Measurements from ENCODE around the gene NMD3. TPM values are rescaled to one million over a fixed set of nuclear protein-coding genes. Genes with fewer than 3 reads are reported as not detected.

NMD3 gene
- total and polyA plus RNA-seq, 9 of the 15 experiments (the other 6 are each of a cell fraction or from before 2014, with no cell fraction given), result 63.5 to 178 (median 111) TPM

- no peak overlapping the region for H3K9ac ChIP-seq (ENCODE audit: insufficient read depth in 1 of 2, low read depth in 2 of 2, low read length in 2 of 2)
- POLR2A ChIA-PET, result interaction anchor here (0.6 kb wide), 1 partner anchor 543 kb away, joined by 4 read pairs; no protein-coding TSS in a partner anchor
- intact Hi-C loops (cut with micrococcal nuclease), result no loop called here
These were observed 21.2 kb upstream of the NMD3 start for GRCh38 chr3:161199926-161200325.

GRCh38 chr3:161203485-161204098, 17.5 kb upstream of the NMD3 start:
- Histone ChIP-seq H3K9me1 (ENCODE audit: control insufficient read depth, insufficient read depth, low read length) (no peaks in the 10 kb centered on the region), H3K27me3 (ENCODE audit: control insufficient read depth in 2 of 2, insufficient read depth in 2 of 2, low read length in 2 of 2) (no peaks in the 10 kb centered on the region), H3K4me2 (ENCODE audit: insufficient read depth, low read length) (no peak overlapping the region), H3K79me2 (ENCODE audit: control insufficient read depth, insufficient read depth, low read length) (no peaks in the 10 kb centered on the region), H3K36me3 (ENCODE audit: control insufficient read depth, insufficient read depth, low read length) (no peaks in the 10 kb centered on the region), H3K9me3 (replicated peaks; ENCODE audit: control insufficient read depth, insufficient read depth, low read depth, low read length) (no peaks in the 10 kb centered on the region), H4K20me1 (replicated peaks; ENCODE audit: control insufficient read depth, insufficient read depth, low read length) (no peaks in the 10 kb centered on the region), H3K9ac (ENCODE audit: insufficient read depth in 1 of 2, low read depth in 2 of 2, low read length in 2 of 2) (no peak overlapping the region), H3K4me3 (no peak overlapping the region), H3K27ac (ENCODE audit: extremely low read depth, low read depth, low read length) (no peak overlapping the region), H3K4me1 (replicated peaks in 1 of 2; ENCODE audit: control insufficient read depth in 2 of 2, insufficient read depth in 2 of 2, low read length in 2 of 2) (no peaks in the 10 kb centered on the region), H2AFZ (ENCODE audit: low read depth, low read length) (no peak overlapping the region)
- TF ChIP-seq DDX20 (tag; IDR thresholded peaks at IDR 0.05; ENCODE audit: low read depth), result no peak
- 0% methylated on average over 3 of the region's 4 CpGs for WGBS (ENCODE audit: insufficient coverage, low coverage, missing lambda C conversion rate)
- intact Hi-C loops (cut with micrococcal nuclease), result no loop called here
- FAIRE-seq (no peak), ATAC-seq (no peak), DNase-seq (ENCODE audit: extremely low read depth in 1 of 4, low spot score in 3 of 4) (no peak)
- in situ Hi-C loops (cut with MboI), result no loop called here
- BruUV-seq (replicated peaks), result no TSS peak
- POLR2A ChIA-PET, result no interaction called here
- CTCF ChIA-PET (ENCODE audit: low intra/inter-chr PET ratio), result no interaction called here

More at GRCh38 chr3:161199926-161200325, 21.2 kb upstream of the NMD3 start:
- Histone ChIP-seq H3K4me1 (replicated peaks in 1 of 2; ENCODE audit: control insufficient read depth in 2 of 2, insufficient read depth in 2 of 2, low read length in 2 of 2) (no peaks in the 10 kb centered on the region), H3K27me3 (ENCODE audit: control insufficient read depth in 2 of 2, insufficient read depth in 2 of 2, low read length in 2 of 2) (no peaks in the 10 kb centered on the region), H3K4me2 (ENCODE audit: insufficient read depth, low read length) (no peak overlapping the region), H3K9me1 (ENCODE audit: control insufficient read depth, insufficient read depth, low read length) (no peaks in the 10 kb centered on the region), H4K20me1 (replicated peaks; ENCODE audit: control insufficient read depth, insufficient read depth, low read length) (no peaks in the 10 kb centered on the region), H3K27ac (ENCODE audit: extremely low read depth, low read depth, low read length) (no peak overlapping the region), H3K36me3 (ENCODE audit: control insufficient read depth, insufficient read depth, low read length) (no peaks in the 10 kb centered on the region), H3K9me3 (replicated peaks; ENCODE audit: control insufficient read depth, insufficient read depth, low read depth, low read length) (no peaks in the 10 kb centered on the region), H3K4me3 (no peak overlapping the region), H3K79me2 (ENCODE audit: control insufficient read depth, insufficient read depth, low read length) (no peaks in the 10 kb centered on the region), H2AFZ (ENCODE audit: low read depth, low read length) (no peak overlapping the region)
- no TSS peak for BruUV-seq (replicated peaks)
- CTCF ChIA-PET (ENCODE audit: low intra/inter-chr PET ratio), result no interaction called here
- WGBS (ENCODE audit: insufficient coverage, low coverage, missing lambda C conversion rate), result 3% methylated on average over 3 of the region's 3 CpGs
- ATAC-seq (no peak), DNase-seq (ENCODE audit: extremely low read depth in 1 of 4, low spot score in 3 of 4) (no peak), FAIRE-seq (no peak)
- in situ Hi-C loops (cut with MboI), result no loop called here
- TF ChIP-seq WHSC1 (IDR thresholded peaks at IDR 0.05; ENCODE audit: low read length) (no peak), GABPB2 (CRISPR knock-in tag; conservative IDR thresholded peaks at IDR 0.05) (no peak), SNAPC5 (CRISPR knock-in tag; IDR thresholded peaks at IDR 0.05) (no peak), NELFE (IDR thresholded peaks at IDR 0.05; ENCODE audit: insufficient read depth, insufficient read length) (no peak)
